GM23338 (cell line): ENCODE results near the gene CLEC4G. TPM values are rescaled to one million over a fixed set of nuclear protein-coding genes. Genes with fewer than 3 reads are reported as not detected.

Experiments used
- ATAC-seq: fragments of 200-7000 bp; cut with Tn5 transposase; 3 replicates; pipeline ENCODE4 v1.9.1; 2020
- DNase-seq: peaks from one replicate; pipeline ENCODE4 v3.0.0-alpha.2; 2015; ENCODE audit warnings: low spot score
- H2AFZ ChIP-seq: fragments of 200-600 bp; sonication (generic); 2 replicates; pipeline ENCODE4 v1.8.0; 2016; ENCODE audit warnings: antibody characterized with exemption, mild to moderate bottlenecking, moderate library complexity
- H3F3A ChIP-seq: fragments of 200-600 bp; sonication (generic); replicated peaks from 2 replicates; pipeline ENCODE4 v1.8.0; 2017; ENCODE audit warnings: antibody characterized with exemption, mixed run types, low read depth
- H3K27ac ChIP-seq: fragments of 200-600 bp; sonication (generic); 2 replicates; pipeline ENCODE4 v1.6.1; 2016; ENCODE audit warnings: low read depth
- H3K27me3 ChIP-seq: fragments of 200-600 bp; sonication (generic); 2 replicates; pipeline ENCODE4 v1.8.0; 2016; ENCODE audit warnings: mild to moderate bottlenecking, mixed run types, moderate library complexity; ENCODE audit not compliant: insufficient read depth
- H3K36me3 ChIP-seq: fragments of 200-600 bp; sonication (generic); 2 replicates; pipeline ENCODE4 v1.8.0; 2016; ENCODE audit warnings: mild to moderate bottlenecking; ENCODE audit not compliant: insufficient read depth
- H3K4me1 ChIP-seq: fragments of 200-600 bp; sonication (generic); 2 replicates; pipeline ENCODE4 v1.8.0; 2016; ENCODE audit warnings: mild to moderate bottlenecking, moderate library complexity; ENCODE audit not compliant: insufficient read depth
- H3K4me2 ChIP-seq: fragments of 200-600 bp; sonication (generic); 2 replicates; pipeline ENCODE4 v1.7.1; 2017; ENCODE audit warnings: mixed run types
- H3K4me3 ChIP-seq: fragments of 200-600 bp; sonication (generic); 2 replicates; pipeline ENCODE4 v1.6.1; 2016; ENCODE audit warnings: mixed run types
- H3K79me2 ChIP-seq: fragments of 200-600 bp; sonication (generic); replicated peaks from 2 replicates; pipeline ENCODE4 v1.8.0; 2017; ENCODE audit warnings: mild to moderate bottlenecking; ENCODE audit not compliant: insufficient read depth
- H3K9me2 ChIP-seq: fragments of 200-600 bp; sonication (generic); 2 replicates; pipeline ENCODE4 v1.8.0; 2017; ENCODE audit not compliant: insufficient read depth
- H4K20me1 ChIP-seq: fragments of 200-600 bp; sonication (generic); replicated peaks from 2 replicates; pipeline ENCODE4 v1.8.0; 2017; ENCODE audit warnings: mild to moderate bottlenecking; ENCODE audit not compliant: insufficient read depth
- H3K27ac Mint-ChIP-seq: 2 replicates; pipeline ENCODE4 v1.8.0; 2020; ENCODE audit warnings: inconsistent platforms, mild to moderate bottlenecking, moderate library complexity, mixed read lengths
- H3K27me3 Mint-ChIP-seq: 3 replicates; pipeline ENCODE4 v1.8.0; 2022; ENCODE audit warnings: low read depth, mild to moderate bottlenecking, moderate library complexity, mixed read lengths, inconsistent platforms; ENCODE audit not compliant: insufficient read depth, poor library complexity
- H3K36me3 Mint-ChIP-seq: 3 replicates; pipeline ENCODE4 v1.8.0; 2021; ENCODE audit warnings: low read depth, mild to moderate bottlenecking, inconsistent platforms, moderate library complexity, mixed read lengths
- H3K4me1 Mint-ChIP-seq: 3 replicates; pipeline ENCODE4 v1.8.0; 2020; ENCODE audit warnings: mild to moderate bottlenecking, inconsistent platforms, mixed read lengths
- H3K4me3 Mint-ChIP-seq: 3 replicates; pipeline ENCODE4 v1.8.0; 2021; ENCODE audit warnings: moderate library complexity, mild to moderate bottlenecking, inconsistent platforms, mixed read lengths
- H3K9me3 Mint-ChIP-seq: 3 replicates; pipeline ENCODE4 v1.8.0; 2020; ENCODE audit warnings: moderate library complexity, mild to moderate bottlenecking, inconsistent platforms, mixed read lengths
- EZH2phosphoT487 ChIP-seq: fragments of 200-600 bp; sonication (generic); IDR thresholded peaks from one replicate; pipeline ENCODE4 v1.8.1; 2018; ENCODE audit warnings: antibody characterized with exemption; ENCODE audit not compliant: unreplicated experiment
- JUNB ChIP-seq: IDR thresholded peaks from one replicate; pipeline ENCODE4 v1.6.1; 2016; ENCODE audit warnings: antibody characterized with exemption; ENCODE audit not compliant: unreplicated experiment
- POLR2AphosphoS5 ChIP-seq: IDR thresholded peaks from 2 replicates; pipeline ENCODE4 v1.6.1; 2016; ENCODE audit warnings: antibody characterized with exemption, low read depth
- ZNF462 ChIP-seq: fragments of 250-450 bp; sonication (Bioruptor Pico); IDR thresholded peaks from 2 replicates; pipeline ENCODE4 v1.5.0; 2020; ENCODE audit warnings: mild to moderate bottlenecking, moderate library complexity
- polyA plus RNA-seq: library from polyadenylated mRNA; unstranded; fragments of >200 nt; fragmentation: Nextera tagmentation; extraction: Ambion mirVana; gene quantifications from 2 replicates; pipeline ENCODE4 v1.2.1, GENCODE V29; 2016
- total RNA-seq: library from RNA; depleted of rRNA; stranded (reverse); fragments of >200 nt; shearing (Covaris generic); gene quantifications from 2 replicates; pipeline ENCODE4 v1.2.3, GENCODE V29; 2014

Gene CLEC4G
- total and polyA plus RNA-seq, 2 experiments from 2014 or later: 0.52 to 0.65 TPM

- Histone ChIP-seq H3K36me3 (no peaks in the 10 kb centered on the region), H3K4me3 (no peak overlapping the region), H3F3A (no peaks in the 10 kb centered on the region), H3K9me2 (peaks cover 4% of the 10 kb centered on the region; the same call in 1 of the 2 replicates), H3K27me3 (no peaks in the 10 kb centered on the region), H4K20me1 (no peaks in the 10 kb centered on the region), H3K79me2 (no peaks in the 10 kb centered on the region), H3K4me1 (0 out of 2 replicates have a peak, but pooled peaks cover 4% of the 10 kb centered on the region), H2AFZ (no peak overlapping the region), H3K27ac (no peak overlapping the region), H3K4me2 (no peak overlapping the region)
- no peaks in the 10 kb centered on the region; the same call in 2 of the 3 replicates for H3K9me3 Mint-ChIP-seq
- no peaks in the 10 kb centered on the region; the same call in 2 of the 3 replicates for H3K36me3 Mint-ChIP-seq
- peaks cover 26% of the 10 kb centered on the region for H3K4me1 Mint-ChIP-seq
- ATAC-seq (no peak), DNase-seq (no peak)
- no peak overlapping the region for H3K27ac Mint-ChIP-seq
- H3K27me3 Mint-ChIP-seq: peaks cover 8% of the 10 kb centered on the region
- no peak overlapping the region for H3K4me3 Mint-ChIP-seq
- no peak for TF ChIP-seq ZNF462 (CRISPR knock-in tag)
- no peak for TF ChIP-seq POLR2AphosphoS5
Observed at GRCh38 chr19:7694499-7694898, 37.4 kb downstream of the CLEC4G start.

DNA sequence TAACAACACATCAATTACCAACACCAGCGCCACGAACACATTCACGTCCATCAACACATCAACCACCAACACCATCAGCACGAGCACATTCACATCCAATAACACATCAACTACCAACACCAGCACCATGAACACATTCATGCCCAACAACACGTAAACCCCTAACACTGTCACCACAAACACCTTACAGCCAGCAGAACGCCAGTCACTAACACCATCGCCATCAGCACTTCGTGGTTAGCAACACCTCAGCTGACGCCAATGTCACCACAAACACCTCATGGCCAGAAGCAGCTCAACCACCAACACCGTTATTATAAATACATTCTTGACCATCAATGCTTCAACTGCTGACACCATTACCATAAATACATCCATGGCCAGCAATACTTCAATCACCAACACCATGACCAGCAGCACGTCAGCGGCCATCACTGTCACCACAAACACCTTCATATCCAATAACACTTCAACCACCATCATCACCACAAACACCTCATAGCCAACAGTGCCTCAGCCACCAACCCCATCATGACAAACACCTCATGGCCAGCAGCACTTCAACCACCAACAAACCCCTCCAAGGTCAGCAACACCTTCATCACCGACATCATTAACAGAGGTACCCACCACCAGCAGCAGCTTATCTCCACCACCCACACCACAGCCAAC is 39.4 kb downstream of the CLEC4G start:
- H3K27me3 ChIP-seq: 0 out of 2 replicates have a peak, but pooled peaks cover 2% of the 10 kb centered on the region
- H3K4me2 ChIP-seq: no peak overlapping the region
- H3K27ac ChIP-seq: no peak overlapping the region
- no peaks in the 10 kb centered on the region for H3K36me3 Mint-ChIP-seq
- DNase-seq (no peak), ATAC-seq (no peak)
- 0 out of 2 replicates have a peak, but pooled peaks cover 4% of the 10 kb centered on the region for H3K4me1 ChIP-seq
- no peak overlapping the region for H3K4me3 Mint-ChIP-seq
- H3K27ac Mint-ChIP-seq: no peak overlapping the region
- H3K9me2 ChIP-seq: peaks cover 4% of the 10 kb centered on the region; the same call in 1 of the 2 replicates
- H3K9me3 Mint-ChIP-seq: no peaks in the 10 kb centered on the region; the same call in 2 of the 3 replicates
- no peaks in the 10 kb centered on the region for H3K36me3 ChIP-seq
- no peaks in the 10 kb centered on the region for H4K20me1 ChIP-seq
- H3K79me2 ChIP-seq: no peaks in the 10 kb centered on the region
- H3F3A ChIP-seq: no peaks in the 10 kb centered on the region
- no peak overlapping the region for H2AFZ ChIP-seq
- peaks cover 6% of the 10 kb centered on the region for H3K27me3 Mint-ChIP-seq
- peaks cover 9% of the 10 kb centered on the region; the same call in 2 of the 3 replicates for H3K4me1 Mint-ChIP-seq
- H3K4me3 ChIP-seq: no peak overlapping the region
- TF ChIP-seq EZH2phosphoT487 (no peak), ZNF462 (CRISPR knock-in tag) (no peak), JUNB (no peak)
